Ascending aorta (tissue), 2 donors: ENCODE data around the gene EIF4G3. TPM values are rescaled to one million over a fixed set of nuclear protein-coding genes. Genes with fewer than 3 reads are reported as not detected.
A peak's percentile ranks its signal among the peaks of the same experiment; 100 is the strongest.

Source experiments
- DNase-seq, 2 donors: peaks; one replicate each; pipeline ENCODE4 v3.0.0-alpha.2; 2019; ENCODE audit warnings: low spot score in 2 of 2
- H3K27ac ChIP-seq, 2 donors: fragments of 200-600 bp; sonication (generic); one replicate each; pipeline ENCODE4 v1.5.1; 2016 to 2017; ENCODE audit warnings: mild to moderate bottlenecking in 1 of 2
- H3K27me3 ChIP-seq: fragments of 200-600 bp; sonication (generic); one replicate; pipeline ENCODE4 v1.5.1; 2017
- H3K36me3 ChIP-seq, 2 donors: fragments of 200-600 bp; sonication (generic); one replicate each; pipeline ENCODE4 v1.5.1; 2016
- H3K4me1 ChIP-seq, 2 donors: fragments of 200-600 bp; sonication (generic); one replicate each; pipeline ENCODE4 v1.5.1; 2016 to 2017; ENCODE audit warnings: mild to moderate bottlenecking in 1 of 2
- H3K4me3 ChIP-seq, 2 donors: fragments of 200-600 bp; sonication (generic); one replicate each; pipeline ENCODE4 v1.5.1; 2016 to 2017; ENCODE audit warnings: mild to moderate bottlenecking in 1 of 2
- H3K9me3 ChIP-seq, 2 donors: fragments of 200-600 bp; sonication (generic); one replicate each; pipeline ENCODE4 v1.5.1; 2016
- CTCF ChIP-seq, 3 experiments: fragments of 200-600 bp in 2 of 3; fragments of 450-650 bp in 1 of 3; sonication (generic) in 2 of 3; IDR thresholded peaks; one replicate each; pipeline ENCODE4 v1.5.1; 2016 to 2019; ENCODE audit warnings: antibody characterized with exemption in 3 of 3, mild to moderate bottlenecking in 1 of 3, moderate library complexity in 1 of 3
- intact Hi-C: fragments of 100-400 bp; cut with DNase I; formaldehyde crosslinking; loops from one replicate; pipeline ENCODE4 v1.15.1; 2023
- total RNA-seq: library from RNA; depleted of rRNA; stranded (reverse); fragments of >200 nt; gene quantifications from one replicate; pipeline ENCODE4 v1.1.0, GENCODE V29; 2016

EIF4G3 gene
- 33.7 TPM for total RNA-seq

GRCh38 chr1:21176586-21177555, at the start of gene EIF4G3:
Gene EIF4G3 (minus strand): TSS chr1:21176897. CDS start chr1:21002742, 174,155 bp downstream.
- Histone ChIP-seq H3K27me3 (no peaks in the 10 kb centered on the region), H3K4me3 (peak within 1 kb of the TSS; percentile 72 to 84), H3K9me3 (no peaks in the 10 kb centered on the region), H3K27ac (peak within 1 kb of the TSS; percentile 80 to 87), H3K4me1 (peaks cover 3% of the 10 kb centered on the region in 2 donors), H3K36me3 (no peaks in the 10 kb centered on the region)
- intact Hi-C loops: loop anchor here (5.0 kb wide), 1 partner anchor 390 kb away; the partner anchor contains the start of gene HP1BP3
- TF ChIP-seq CTCF (IDR thresholded peaks at IDR 0.05): no peak
- peak; percentile 89 to 99 for DNase-seq

- no peaks in the 10 kb centered on the region for H3K9me3 ChIP-seq
- TF ChIP-seq CTCF (IDR thresholded peaks at IDR 0.05): no peak
- intact Hi-C loops: no loop called here
- H3K27ac ChIP-seq: no peak overlapping the region
- H3K4me1 ChIP-seq: no peaks in the 10 kb centered on the region
- no peaks in the 10 kb centered on the region for H3K27me3 ChIP-seq
- no peak for DNase-seq
- peaks cover 79 to 98% of the 10 kb centered on the region in 2 donors for H3K36me3 ChIP-seq
- H3K4me3 ChIP-seq: no peak overlapping the region
Observed at GRCh38 chr1:21225065-21225464, 48.4 kb upstream of the EIF4G3 start.

GRCh38 chr1:21220815-21221214, 44.1 kb upstream of the EIF4G3 start:
- Histone ChIP-seq H3K27me3 (no peaks in the 10 kb centered on the region), H3K4me3 (no peak overlapping the region), H3K4me1 (no peaks in the 10 kb centered on the region), H3K9me3 (no peaks in the 10 kb centered on the region), H3K36me3 (peaks cover 68 to 82% of the 10 kb centered on the region in 2 donors), H3K27ac (no peak overlapping the region)
- DNase-seq: no peak
- no peak for TF ChIP-seq CTCF (IDR thresholded peaks at IDR 0.05)
- intact Hi-C loops: no loop called here

GRCh38 chr1:21219674-21220073, 43.0 kb upstream of the EIF4G3 start:
- no peak for TF ChIP-seq CTCF (IDR thresholded peaks at IDR 0.05)
- H3K4me1 ChIP-seq: no peaks in the 10 kb centered on the region
- intact Hi-C loops: loop anchor here (5.0 kb wide), 1 partner anchor 148 kb away; no protein-coding TSS in a partner anchor
- DNase-seq: no peak
- H3K4me3 ChIP-seq: no peak overlapping the region
- no peaks in the 10 kb centered on the region for H3K9me3 ChIP-seq
- H3K27me3 ChIP-seq: no peaks in the 10 kb centered on the region
- peaks cover 57 to 75% of the 10 kb centered on the region in 2 donors for H3K36me3 ChIP-seq
- no peak overlapping the region for H3K27ac ChIP-seq

GRCh38 chr1:21217812-21218596, 41.3 kb upstream of the EIF4G3 start:
- Histone ChIP-seq H3K36me3 (peaks cover 42 to 58% of the 10 kb centered on the region in 2 donors), H3K4me3 (no peak overlapping the region), H3K4me1 (no peaks in the 10 kb centered on the region), H3K9me3 (no peaks in the 10 kb centered on the region), H3K27me3 (no peaks in the 10 kb centered on the region), H3K27ac (no peak overlapping the region)
- DNase-seq: no peak
- intact Hi-C loops: loop anchor here (5.0 kb wide), 1 partner anchor 149 kb away; no protein-coding TSS in a partner anchor
- TF ChIP-seq CTCF (IDR thresholded peaks at IDR 0.05): peak in 2 of 3 experiments; percentile 32 to 44
